ENCODE results near the gene C1orf115.
"Not testable (repeated sequence)": the region's sequence is repeated elsewhere in the genome, so short reads cannot be mapped to it uniquely, and the experiment has no call there.

C1orf115 gene

GRCh38 chr1:220694866-220695382, 4.8 kb downstream of the C1orf115 start:
- no peak for DNase-seq (ENCODE audit: low read depth)

GRCh38 chr1:220695426-220695825, 5.3 kb downstream of the C1orf115 start:
- DNase-seq (ENCODE audit: low read depth): no peak

GRCh38 chr1:220696226-220696862, 6.2 kb downstream of the C1orf115 start:
- DNase-seq (ENCODE audit: low read depth): no peak

DNA sequence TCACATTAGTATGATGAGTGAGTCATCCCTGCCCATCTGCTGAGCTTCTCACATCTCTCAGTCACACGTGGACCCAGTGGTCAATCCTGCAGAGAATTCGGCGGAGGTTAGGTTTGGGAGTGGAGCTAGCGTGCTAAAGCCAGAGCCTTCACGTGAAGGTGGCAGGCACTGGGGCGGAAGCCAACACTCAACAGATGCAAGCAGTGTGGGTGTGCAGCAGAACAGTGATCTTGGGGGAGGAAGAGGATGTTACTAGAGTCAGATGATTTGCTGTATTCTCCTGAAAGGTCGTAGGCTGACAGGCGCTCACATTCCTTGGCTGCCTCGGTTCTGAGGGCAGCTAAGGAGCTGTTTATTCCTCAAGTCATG, 6.7 kb downstream of the C1orf115 start:
- no peak for DNase-seq (ENCODE audit: low read depth)

GRCh38 chr1:220697326-220697725, 7.2 kb downstream of the C1orf115 start:
- no peak for DNase-seq (ENCODE audit: low read depth)

DNA sequence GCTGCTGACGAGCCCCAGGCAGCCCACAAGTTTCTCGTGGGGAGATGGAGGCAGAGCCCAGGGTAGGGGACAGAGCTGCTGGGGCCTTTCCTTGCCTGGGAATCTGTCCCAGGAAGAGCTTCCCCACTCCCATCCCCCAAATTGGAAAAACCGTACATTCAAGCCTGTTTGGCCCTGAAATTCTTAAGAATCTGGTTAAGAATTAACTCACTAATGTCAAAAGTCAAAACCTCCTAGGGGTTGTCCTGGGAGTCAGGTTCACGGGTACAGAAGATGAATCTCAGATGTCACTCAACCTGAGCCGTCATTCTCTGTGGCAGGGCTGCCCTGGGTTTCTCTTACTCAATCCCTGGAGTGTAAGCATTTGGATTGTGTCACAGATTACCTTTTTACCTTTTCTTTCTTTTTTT, 8.4 kb downstream of the C1orf115 start:
- DNase-seq (ENCODE audit: low read depth): no peak

DNA sequence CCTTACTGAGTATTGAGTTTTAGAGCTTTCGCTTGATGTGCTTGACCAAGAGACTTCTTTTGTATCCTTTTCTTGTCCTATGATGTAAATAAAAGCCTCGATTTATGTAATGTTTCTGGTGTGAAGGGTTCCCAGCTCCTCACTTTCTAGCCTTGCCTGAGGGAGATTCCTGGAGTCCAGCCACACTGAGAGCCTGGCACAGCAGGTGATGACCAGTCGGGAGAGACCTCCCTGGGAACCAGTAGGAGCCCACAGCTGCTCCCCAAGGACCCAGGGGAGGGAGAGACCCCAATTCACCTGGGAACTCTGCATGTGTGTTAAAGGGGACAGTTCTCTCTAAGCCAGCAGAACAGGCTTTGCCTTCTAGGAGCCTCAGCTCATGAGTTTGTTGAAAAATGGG, 8.9 kb downstream of the C1orf115 start:
- DNase-seq (ENCODE audit: low read depth): no peak

GRCh38 chr1:220700556-220701179, 10.5 kb downstream of the C1orf115 start:
- DNase-seq (ENCODE audit: low read depth): no peak

DNA sequence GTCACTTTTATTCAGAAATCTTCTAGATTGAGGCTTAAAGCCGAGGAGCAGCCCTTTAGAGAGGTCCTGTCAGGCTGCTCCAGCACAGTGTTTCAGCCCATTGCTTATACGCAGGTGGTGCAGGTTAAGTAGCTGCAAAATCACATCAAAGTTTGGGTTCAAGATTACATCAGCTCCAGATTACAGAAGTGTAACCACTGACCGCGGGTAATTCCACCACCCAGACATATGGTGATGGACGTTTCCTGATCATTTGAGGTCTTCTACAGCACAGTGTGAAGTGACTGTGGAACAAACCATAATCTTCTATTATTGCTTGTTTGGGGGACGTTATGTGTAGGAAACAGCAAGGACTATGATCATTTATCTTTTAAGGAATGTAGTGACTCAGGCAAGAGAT, 11.8 kb downstream of the C1orf115 start:
- no peak for DNase-seq (ENCODE audit: low read depth)

GRCh38 chr1:220702733-220703270, 12.6 kb downstream of the C1orf115 start:
- DNase-seq (ENCODE audit: low read depth): no peak

GRCh38 chr1:220703305-220703704, 13.1 kb downstream of the C1orf115 start:
- no peak for DNase-seq (ENCODE audit: low read depth)

GRCh38 chr1:220705782-220706181, 15.6 kb downstream of the C1orf115 start:
- DNase-seq (ENCODE audit: low read depth): no peak

DNA sequence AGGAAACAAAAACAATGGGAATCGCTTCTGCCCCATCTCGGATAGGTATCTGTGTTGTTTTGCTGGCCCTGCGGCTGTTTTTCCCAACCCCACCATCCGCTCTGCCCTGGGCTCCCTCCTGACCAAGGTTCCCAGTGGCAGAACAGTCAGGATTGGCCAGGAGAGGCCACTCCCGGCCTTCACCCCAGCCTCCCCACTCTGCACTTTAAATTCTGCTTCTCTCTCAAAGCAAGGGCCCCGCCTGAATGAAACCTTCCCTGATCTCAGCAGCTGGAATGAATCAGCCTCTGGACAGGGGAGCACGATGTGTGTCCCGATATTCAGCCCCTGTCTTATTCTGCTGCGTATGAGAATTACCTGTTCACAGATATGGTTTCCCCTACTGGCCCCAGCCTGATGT, 16.3 kb downstream of the C1orf115 start:
- no peak for DNase-seq (ENCODE audit: low read depth)

- DNase-seq (ENCODE audit: low read depth): no peak
These were observed 17.0 kb downstream of the C1orf115 start for GRCh38 chr1:220707160-220707559.

DNA sequence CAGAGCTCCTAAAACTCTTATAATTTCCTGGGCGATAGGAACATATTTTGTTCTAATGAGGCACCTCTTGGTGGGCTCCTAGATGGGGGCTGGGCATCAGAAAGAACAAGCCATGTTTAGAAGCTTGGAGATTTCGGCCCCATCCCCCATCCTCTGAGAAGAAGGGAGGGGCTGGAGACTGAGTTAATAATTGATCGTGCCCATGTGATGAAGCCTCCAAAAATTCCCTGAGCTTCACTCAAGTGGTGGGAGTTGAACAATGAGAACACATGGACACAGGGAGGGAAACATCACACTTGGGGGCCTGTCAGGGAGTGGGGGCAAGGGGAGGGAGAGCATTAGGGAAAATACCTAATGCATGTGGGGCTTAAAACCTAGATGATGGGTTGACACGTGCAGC, 18.1 kb downstream of the C1orf115 start:
- DNase-seq (ENCODE audit: low read depth): no peak

DNA sequence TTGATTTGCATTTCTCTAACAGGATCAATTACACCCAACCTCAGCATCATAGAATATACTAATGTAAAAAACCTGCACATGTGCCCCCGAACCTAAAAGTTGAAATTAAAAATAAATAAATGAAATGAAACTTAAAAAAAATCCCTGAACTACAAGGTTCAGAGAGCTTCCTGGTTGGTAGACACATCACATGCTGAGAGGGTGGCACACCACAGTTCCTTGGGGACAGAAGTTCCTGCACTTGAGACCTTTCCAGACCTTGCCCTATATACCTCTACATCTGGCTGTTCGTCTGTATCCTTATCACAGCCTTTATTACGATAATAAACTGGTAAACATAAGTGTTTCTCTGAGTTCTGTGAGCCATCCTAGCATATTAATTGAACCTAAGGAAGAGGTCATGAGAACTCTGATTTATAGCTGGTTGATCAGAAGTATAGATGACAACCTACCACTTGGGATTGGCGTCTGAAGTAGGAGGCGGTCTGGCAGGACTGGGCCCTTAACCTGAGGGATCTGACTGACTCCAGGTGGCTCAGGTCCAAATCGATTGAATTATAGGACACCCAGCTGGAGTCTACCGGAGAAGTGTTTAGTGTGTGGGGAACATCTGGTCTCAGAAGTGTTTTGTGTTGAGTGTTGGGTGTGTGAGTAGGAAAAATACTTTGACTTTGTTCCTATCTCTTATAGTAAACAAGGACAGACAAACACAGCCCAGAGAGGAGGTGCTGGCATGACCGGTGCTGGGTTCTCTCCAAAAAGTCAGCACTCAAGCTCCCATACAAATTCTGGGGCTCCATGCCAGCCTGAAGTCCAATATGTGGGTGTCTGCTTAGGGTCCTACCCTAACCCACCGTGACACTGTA, 19.0 kb downstream of the C1orf115 start:
- no peak for DNase-seq (ENCODE audit: low read depth)

GRCh38 chr1:220710333-220710732, 20.2 kb downstream of the C1orf115 start:
- DNase-seq (ENCODE audit: low read depth): no peak

- DNase-seq (ENCODE audit: low read depth): no peak
These were observed 21.1 kb downstream of the C1orf115 start for GRCh38 chr1:220711056-220711809.

- DNase-seq (ENCODE audit: low read depth): not testable (repeated sequence)
These were observed 25.8 kb downstream of the C1orf115 start for GRCh38 chr1:220715986-220716385.

DNA sequence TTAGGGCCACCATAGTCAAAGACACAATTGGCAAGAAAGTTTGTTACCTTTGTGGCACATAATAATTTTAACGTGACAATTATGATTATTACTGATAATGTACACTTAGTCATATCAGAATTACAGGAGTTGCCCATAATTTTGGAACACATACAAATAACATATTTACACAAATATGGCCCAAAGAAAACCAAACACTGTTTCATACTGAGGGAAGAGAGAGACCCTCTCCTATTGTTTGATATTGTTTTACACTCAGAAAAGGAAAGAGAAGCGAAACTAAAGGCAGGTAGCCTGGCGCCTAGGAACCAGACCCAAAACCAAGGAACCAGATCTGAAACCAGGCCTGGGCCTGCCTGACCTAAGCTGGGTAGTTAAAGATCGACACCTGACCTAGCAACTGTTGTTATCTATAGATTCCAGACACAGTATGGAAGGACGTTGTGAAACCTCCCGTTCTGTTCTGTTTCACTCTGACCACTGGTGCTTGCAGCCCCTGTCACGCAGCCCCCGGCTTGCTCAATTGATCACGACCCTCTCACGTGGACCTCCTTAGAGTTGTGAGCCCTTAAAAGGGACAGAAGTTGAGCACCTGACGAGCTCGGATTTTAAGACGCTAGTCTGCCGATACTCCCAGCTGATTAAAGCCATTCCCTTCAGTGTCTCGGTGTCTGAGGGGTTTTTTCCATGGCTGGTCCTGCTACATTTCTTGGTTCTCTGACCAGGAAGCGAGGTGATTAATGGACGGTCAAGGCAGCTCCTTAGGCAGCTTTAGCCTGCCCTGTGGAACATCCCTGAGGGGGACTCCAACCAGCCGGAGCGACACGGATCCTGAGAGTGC, 27.9 kb downstream of the C1orf115 start:
- no peak for DNase-seq (ENCODE audit: low read depth)

- DNase-seq (ENCODE audit: low read depth): not testable (repeated sequence)
These were observed 31.1 kb downstream of the C1orf115 start for GRCh38 chr1:220721266-220721665.
